ENCODE data around the gene TMEM87A. TPM values are rescaled to one million over a fixed set of nuclear protein-coding genes. Genes with fewer than 3 reads are reported as not detected.

The TMEM87A gene
- total RNA-seq, 4 donors from 2014 or later = 43.3 to 75.7 (median 46.9) TPM

GRCh38 chr15:42165106-42165505 is 108.1 kb downstream of the TMEM87A start:
- ATAC-seq (ENCODE audit: low FRiP score) (no peak), DNase-seq (ENCODE audit: low spot score) (no peak)
- TF ChIP-seq, protein P1, sequence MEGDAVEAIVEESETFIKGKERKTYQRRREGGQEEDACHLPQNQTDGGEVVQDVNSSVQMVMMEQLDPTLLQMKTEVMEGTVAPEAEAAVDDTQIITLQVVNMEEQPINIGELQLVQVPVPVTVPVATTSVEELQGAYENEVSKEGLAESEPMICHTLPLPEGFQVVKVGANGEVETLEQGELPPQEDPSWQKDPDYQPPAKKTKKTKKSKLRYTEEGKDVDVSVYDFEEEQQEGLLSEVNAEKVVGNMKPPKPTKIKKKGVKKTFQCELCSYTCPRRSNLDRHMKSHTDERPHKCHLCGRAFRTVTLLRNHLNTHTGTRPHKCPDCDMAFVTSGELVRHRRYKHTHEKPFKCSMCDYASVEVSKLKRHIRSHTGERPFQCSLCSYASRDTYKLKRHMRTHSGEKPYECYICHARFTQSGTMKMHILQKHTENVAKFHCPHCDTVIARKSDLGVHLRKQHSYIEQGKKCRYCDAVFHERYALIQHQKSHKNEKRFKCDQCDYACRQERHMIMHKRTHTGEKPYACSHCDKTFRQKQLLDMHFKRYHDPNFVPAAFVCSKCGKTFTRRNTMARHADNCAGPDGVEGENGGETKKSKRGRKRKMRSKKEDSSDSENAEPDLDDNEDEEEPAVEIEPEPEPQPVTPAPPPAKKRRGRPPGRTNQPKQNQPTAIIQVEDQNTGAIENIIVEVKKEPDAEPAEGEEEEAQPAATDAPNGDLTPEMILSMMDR (IDR thresholded peaks at IDR 0.05) = no peak

- no peak for DNase-seq (ENCODE audit: low spot score)
- TF ChIP-seq, protein P1 (IDR thresholded peaks at IDR 0.05) = no peak
- no peak for ATAC-seq (ENCODE audit: low FRiP score)
These were observed 109.2 kb downstream of the TMEM87A start for GRCh38 chr15:42163947-42164550.

- TF ChIP-seq, protein P1 (IDR thresholded peaks at IDR 0.05) = no peak
- no peak for DNase-seq (ENCODE audit: low spot score)
- ATAC-seq (ENCODE audit: low FRiP score) = no peak
These were observed 109.9 kb downstream of the TMEM87A start for GRCh38 chr15:42163291-42163690.

Small RNAs within 50 kb of the gene (small RNA-seq; reads per million reads assigned to genes)
- not detected for gene MIR627

Other genes with a start within 250 kb of the TMEM87A start
- gene PLA2G4D, start 178.9 kb downstream of the TMEM87A start, total RNA-seq = under 1 TPM in 1 of 4 donors, not detected in 3; 0.09 TPM
- not detected for gene PLA2G4F, start 116.8 kb downstream of the TMEM87A start, total RNA-seq
- 100 to 1,000 TPM in 1 of 4 donors, 10 to 100 TPM in 3; 61.0 to 134 (median 73.8) TPM for gene VPS39, start 65.1 kb downstream of the TMEM87A start, total RNA-seq
- 10 to 100 TPM; 13.6 to 53.0 (median 20.2) TPM for gene GANC, start 232 bp downstream of the TMEM87A start, total RNA-seq
- 10 to 100 TPM in 2 of 4 donors, 1 to 10 TPM in 2; 7.5 to 25.4 (median 10.4) TPM for gene CAPN3, start 86.1 kb upstream of the TMEM87A start, total RNA-seq
- gene ZNF106, start 217.7 kb upstream of the TMEM87A start, total RNA-seq = 100 to 1,000 TPM in 1 of 4 donors, 10 to 100 TPM in 3; 85.6 to 105 (median 93.7) TPM
- gene SNAP23, start 222.2 kb upstream of the TMEM87A start, total RNA-seq = 10 to 100 TPM; 52.2 to 89.6 (median 81.7) TPM

Measured in omental fat pad (tissue), 4 donors.